Neural crest cell (in vitro differentiated cells): ENCODE data around the gene CD80. TPM values are rescaled to one million over a fixed set of nuclear protein-coding genes. Genes with fewer than 3 reads are reported as not detected.
"Not testable (repeated sequence)": the region's sequence is repeated elsewhere in the genome, so short reads cannot be mapped to it uniquely, and the experiment has no call there.

Experiments
- DNase-seq: peaks from one replicate; pipeline ENCODE4 v3.0.0; 2021; ENCODE audit warnings: low read depth, mixed read lengths, low spot score
- H3K27ac Mint-ChIP-seq: one replicate; pipeline ENCODE4 v1.8.0; 2021; ENCODE audit warnings: mild to moderate bottlenecking, mixed read lengths; ENCODE audit not compliant: unreplicated experiment
- H3K27me3 Mint-ChIP-seq: 2 replicates; pipeline ENCODE4 v1.8.0; 2021; ENCODE audit warnings: low read depth, mild to moderate bottlenecking, mixed read lengths
- H3K36me3 Mint-ChIP-seq: 2 replicates; pipeline ENCODE4 v1.8.0; 2021; ENCODE audit warnings: low read depth, mild to moderate bottlenecking, mixed read lengths
- H3K4me1 Mint-ChIP-seq: 2 replicates; pipeline ENCODE4 v1.8.0; 2021; ENCODE audit warnings: mixed read lengths
- H3K4me3 Mint-ChIP-seq: one replicate; pipeline ENCODE4 v1.8.0; 2021; ENCODE audit warnings: mild to moderate bottlenecking, mixed read lengths
- H3K9me3 Mint-ChIP-seq: 2 replicates; pipeline ENCODE4 v1.8.0; 2021; ENCODE audit warnings: mixed read lengths
- CTCF ChIP-seq: fragments of 200-600 bp; sonication (generic); conservative IDR thresholded peaks from 2 replicates; pipeline ENCODE4 v1.5.0; 2021; ENCODE audit warnings: antibody characterized with exemption, mild to moderate bottlenecking
- total RNA-seq: library from RNA; stranded (reverse); gene quantifications from 2 replicates; pipeline ENCODE4 v1.2.1, GENCODE V29; 2021

The CD80 gene
- total RNA-seq, 1 donor from 2014 or later: not detected

DNA sequence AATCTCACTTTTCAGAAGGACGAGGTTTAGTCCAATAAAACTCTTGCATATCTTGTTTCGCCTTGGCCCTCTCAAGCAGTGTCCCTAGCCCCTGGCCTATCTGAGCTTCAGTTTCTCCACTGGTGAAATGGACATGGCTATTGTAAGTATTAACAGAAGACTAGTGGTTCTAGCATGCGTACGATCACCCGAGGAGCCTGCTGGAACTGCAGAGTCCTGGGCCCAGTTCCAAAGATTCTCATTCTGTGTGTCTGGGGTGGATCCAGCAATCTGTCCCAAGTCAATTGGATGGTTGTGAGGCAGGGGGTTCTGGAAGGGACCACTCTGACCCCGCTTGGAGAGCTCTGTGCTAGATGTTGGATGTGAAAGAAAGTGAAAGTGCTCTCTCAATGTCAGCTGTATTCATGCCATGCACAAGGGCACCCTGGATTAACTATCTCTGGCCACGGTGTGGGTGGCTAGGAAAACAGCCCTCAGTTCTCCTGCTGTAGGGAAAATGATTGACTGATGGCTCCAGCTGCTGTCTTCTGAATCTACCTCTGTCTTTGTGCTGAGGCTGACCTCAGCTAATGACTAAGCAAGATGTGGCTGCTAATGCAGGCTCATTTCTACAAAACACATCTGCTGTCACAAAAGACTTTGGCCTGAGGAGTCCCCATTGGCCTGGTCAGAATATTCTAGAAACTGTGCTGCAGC lies 36.4 kb upstream of the CD80 start:
- no peak for TF ChIP-seq CTCF
- no peak for DNase-seq
- Mint-ChIP-seq H3K9me3 (no peaks in the 10 kb centered on the region), H3K27me3 (no peaks in the 10 kb centered on the region), H3K4me3 (no peak overlapping the region), H3K36me3 (no peaks in the 10 kb centered on the region), H3K27ac (no peak overlapping the region), H3K4me1 (no peaks in the 10 kb centered on the region)

GRCh38 chr3:119594929-119595328 lies 35.5 kb upstream of the CD80 start:
- not testable (repeated sequence) for H3K27ac Mint-ChIP-seq, H3K9me3 Mint-ChIP-seq, H3K36me3 Mint-ChIP-seq, H3K4me3 Mint-ChIP-seq, DNase-seq, H3K27me3 Mint-ChIP-seq, H3K4me1 Mint-ChIP-seq

DNA sequence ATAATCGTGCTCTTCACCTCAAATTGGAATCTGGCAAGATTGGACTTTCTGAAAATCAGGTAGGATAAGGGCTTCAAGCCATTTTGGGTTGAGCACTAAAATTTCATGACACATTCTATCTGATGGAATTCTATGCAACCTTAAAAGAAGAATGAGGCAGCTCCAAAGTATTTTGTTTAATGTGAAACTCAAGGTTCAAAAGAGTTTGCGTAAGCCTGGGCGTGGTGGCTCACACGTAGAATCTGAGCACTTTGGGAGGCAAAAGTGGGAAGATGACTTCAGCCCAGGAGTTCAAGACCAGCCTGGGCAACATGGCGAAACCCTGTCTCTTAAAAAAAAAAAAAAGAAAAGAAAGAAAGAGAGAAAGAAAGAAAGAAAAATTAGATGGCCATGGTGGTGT lies 34.7 kb upstream of the CD80 start:
- no peak for DNase-seq
- H3K27ac Mint-ChIP-seq: no peak overlapping the region
- H3K36me3 Mint-ChIP-seq: peaks cover 3% of the 10 kb centered on the region
- no peaks in the 10 kb centered on the region for H3K4me1 Mint-ChIP-seq
- no peak overlapping the region for H3K4me3 Mint-ChIP-seq
- H3K27me3 Mint-ChIP-seq: no peaks in the 10 kb centered on the region
- no peak for TF ChIP-seq CTCF
- H3K9me3 Mint-ChIP-seq: no peaks in the 10 kb centered on the region

GRCh38 chr3:119592861-119593260 lies 33.4 kb upstream of the CD80 start:
- no peaks in the 10 kb centered on the region for H3K4me1 Mint-ChIP-seq
- H3K27me3 Mint-ChIP-seq: no peaks in the 10 kb centered on the region
- H3K4me3 Mint-ChIP-seq: no peak overlapping the region
- DNase-seq: no peak
- no peak for TF ChIP-seq CTCF
- H3K27ac Mint-ChIP-seq: no peak overlapping the region
- H3K36me3 Mint-ChIP-seq: peaks cover 7% of the 10 kb centered on the region
- peaks cover 3% of the 10 kb centered on the region for H3K9me3 Mint-ChIP-seq

- H3K27ac Mint-ChIP-seq: no peak overlapping the region
- no peaks in the 10 kb centered on the region for H3K4me1 Mint-ChIP-seq
- DNase-seq: no peak
- no peak for TF ChIP-seq CTCF
- no peak overlapping the region for H3K4me3 Mint-ChIP-seq
- H3K36me3 Mint-ChIP-seq: peaks cover 7% of the 10 kb centered on the region
- H3K27me3 Mint-ChIP-seq: no peaks in the 10 kb centered on the region
- H3K9me3 Mint-ChIP-seq: peaks cover 3% of the 10 kb centered on the region
Measured at GRCh38 chr3:119590706-119591105, 31.3 kb upstream of the CD80 start.

DNA sequence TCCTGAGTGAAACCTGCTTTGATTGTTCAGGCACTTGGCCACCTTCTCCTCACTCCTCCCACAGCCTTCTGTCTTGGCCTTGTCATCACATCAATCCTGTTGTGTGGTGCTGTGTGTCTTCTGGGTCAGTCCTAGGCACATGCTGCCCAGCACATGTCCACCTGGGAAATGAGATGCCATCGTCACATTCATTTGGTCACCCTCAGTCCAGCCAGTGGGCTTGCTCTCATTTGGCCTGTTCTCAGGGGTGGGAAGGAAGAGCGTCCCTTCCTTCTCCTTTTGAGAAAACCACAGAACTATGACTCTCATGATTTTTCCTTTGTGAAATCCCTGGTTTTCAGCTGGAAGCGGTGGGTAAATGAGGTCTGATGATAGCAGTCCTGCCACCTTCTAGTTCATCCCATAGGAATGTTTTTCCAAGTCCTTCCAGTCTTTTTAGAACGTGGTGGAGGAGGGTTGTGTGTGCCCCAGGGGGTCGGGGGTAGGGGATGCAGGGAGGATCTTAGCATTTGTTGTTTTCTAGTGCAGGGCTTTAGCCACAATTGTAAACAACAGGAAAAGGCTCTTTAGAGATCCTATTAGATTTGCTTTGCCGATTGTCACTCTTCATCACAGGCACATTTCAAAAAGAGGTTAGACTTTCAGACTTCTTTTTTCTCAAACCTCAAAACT lies 29.8 kb upstream of the CD80 start:
- Mint-ChIP-seq H3K4me1 (no peaks in the 10 kb centered on the region), H3K36me3 (peaks cover 7% of the 10 kb centered on the region), H3K9me3 (peaks cover 3% of the 10 kb centered on the region), H3K27me3 (no peaks in the 10 kb centered on the region), H3K4me3 (no peak overlapping the region), H3K27ac (no peak overlapping the region)
- no peak for TF ChIP-seq CTCF
- DNase-seq: no peak
